Smooth muscle cell (in vitro differentiated cells): Measurements from ENCODE around the gene MTOR. TPM values are rescaled to one million over a fixed set of nuclear protein-coding genes. Genes with fewer than 3 reads are reported as not detected.

Experiments used
- DNase-seq: peaks from one replicate; lab custom pipeline; 2025; ENCODE audit not compliant: unreplicated experiment; lab: John Stamatoyannopoulos, UW
- H2AFZ ChIP-seq: fragments of 200-600 bp; sonication (generic); 2 replicates; pipeline ENCODE4 v1.6.0; 2016; ENCODE audit warnings: antibody characterized with exemption, low read depth, mild to moderate bottlenecking
- H3F3A ChIP-seq: fragments of 200-600 bp; sonication (generic); 2 replicates; pipeline ENCODE4 v1.6.0; 2017; ENCODE audit warnings: antibody characterized with exemption, low read depth
- H3K27ac ChIP-seq: fragments of 200-600 bp; sonication (generic); 2 replicates; pipeline ENCODE4 v1.5.1; 2016; ENCODE audit warnings: low read depth, mild to moderate bottlenecking
- H3K27me3 ChIP-seq: fragments of 200-600 bp; sonication (generic); 2 replicates; pipeline ENCODE4 v1.6.1; 2016; ENCODE audit warnings: low read depth, mild to moderate bottlenecking
- H3K36me3 ChIP-seq: fragments of 200-600 bp; sonication (generic); 2 replicates; pipeline ENCODE4 v1.5.1; 2016; ENCODE audit warnings: low read depth
- H3K4me1 ChIP-seq: fragments of 200-600 bp; sonication (generic); 2 replicates; pipeline ENCODE4 v1.5.1; 2016; ENCODE audit warnings: low read depth
- H3K4me2 ChIP-seq: fragments of 200-600 bp; sonication (generic); 2 replicates; pipeline ENCODE4 v1.6.0; 2016; ENCODE audit warnings: mild to moderate bottlenecking
- H3K4me3 ChIP-seq: fragments of 200-600 bp; sonication (generic); 2 replicates; pipeline ENCODE4 v1.5.1; 2016; ENCODE audit warnings: mild to moderate bottlenecking
- H3K79me2 ChIP-seq: fragments of 200-600 bp; sonication (generic); 2 replicates; pipeline ENCODE4 v1.6.0; 2016; ENCODE audit warnings: low read depth, mild to moderate bottlenecking
- H3K9ac ChIP-seq: fragments of 200-600 bp; sonication (generic); 2 replicates; pipeline ENCODE4 v1.6.0; 2016; ENCODE audit warnings: low read depth
- H3K9me3 ChIP-seq: fragments of 200-600 bp; sonication (generic); replicated peaks from 2 replicates; pipeline ENCODE4 v1.5.1; 2016; ENCODE audit warnings: low read depth
- H4K20me1 ChIP-seq: fragments of 200-600 bp; sonication (generic); 2 replicates; pipeline ENCODE4 v1.6.0; 2016; ENCODE audit warnings: low read depth
- WGBS: methylation state at CpG from one replicate; pipeline ENCODE4 v1.1.7; 2016; ENCODE audit warnings: low lambda C conversion rate; 5-methylcytosine and 5-hydroxymethylcytosine counted together
- polyA plus RNA-seq: library from polyadenylated mRNA; unstranded; fragments of >200 nt; fragmentation: Nextera tagmentation; extraction: Ambion mirVana; gene quantifications from 2 replicates; pipeline ENCODE4 v1.2.1, GENCODE V29; 2016
- total RNA-seq: library from RNA; depleted of rRNA; stranded (reverse); fragments of >200 nt; gene quantifications from 2 replicates; pipeline ENCODE4 v1.2.3, GENCODE V29; 2014
- TF ChIP-seq, protein P1 (sequence below): fragments of 200-600 bp; sonication (generic); IDR thresholded peaks from 2 replicates; pipeline ENCODE4 v1.5.1; 2017; ENCODE audit warnings: borderline replicate concordance, mild to moderate bottlenecking, antibody characterized with exemption; ENCODE audit not compliant: insufficient read depth, poor library complexity, severe bottlenecking

Gene MTOR
- total and polyA plus RNA-seq, 2 experiments from 2014 or later, result 11.2 to 26.8 TPM

GRCh38 chr1:11245248-11245647, 17.1 kb downstream of the MTOR start:
- no peak overlapping the region for H3K27ac ChIP-seq
- no peaks in the 10 kb centered on the region for H3K27me3 ChIP-seq
- WGBS, result 93% methylated on average over 3 of the region's 3 CpGs
- no peak overlapping the region for H3K4me3 ChIP-seq
- no peak overlapping the region for H3K4me2 ChIP-seq
- TF ChIP-seq, protein P1, sequence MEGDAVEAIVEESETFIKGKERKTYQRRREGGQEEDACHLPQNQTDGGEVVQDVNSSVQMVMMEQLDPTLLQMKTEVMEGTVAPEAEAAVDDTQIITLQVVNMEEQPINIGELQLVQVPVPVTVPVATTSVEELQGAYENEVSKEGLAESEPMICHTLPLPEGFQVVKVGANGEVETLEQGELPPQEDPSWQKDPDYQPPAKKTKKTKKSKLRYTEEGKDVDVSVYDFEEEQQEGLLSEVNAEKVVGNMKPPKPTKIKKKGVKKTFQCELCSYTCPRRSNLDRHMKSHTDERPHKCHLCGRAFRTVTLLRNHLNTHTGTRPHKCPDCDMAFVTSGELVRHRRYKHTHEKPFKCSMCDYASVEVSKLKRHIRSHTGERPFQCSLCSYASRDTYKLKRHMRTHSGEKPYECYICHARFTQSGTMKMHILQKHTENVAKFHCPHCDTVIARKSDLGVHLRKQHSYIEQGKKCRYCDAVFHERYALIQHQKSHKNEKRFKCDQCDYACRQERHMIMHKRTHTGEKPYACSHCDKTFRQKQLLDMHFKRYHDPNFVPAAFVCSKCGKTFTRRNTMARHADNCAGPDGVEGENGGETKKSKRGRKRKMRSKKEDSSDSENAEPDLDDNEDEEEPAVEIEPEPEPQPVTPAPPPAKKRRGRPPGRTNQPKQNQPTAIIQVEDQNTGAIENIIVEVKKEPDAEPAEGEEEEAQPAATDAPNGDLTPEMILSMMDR, result no peak
- H3K36me3 ChIP-seq, result peaks cover 13% of the 10 kb centered on the region
- no peak for DNase-seq
- peaks cover 3% of the 10 kb centered on the region for H4K20me1 ChIP-seq
- no peak overlapping the region for H2AFZ ChIP-seq
- H3K9ac ChIP-seq, result no peak overlapping the region
- H3K9me3 ChIP-seq, result no peaks in the 10 kb centered on the region
- no peaks in the 10 kb centered on the region for H3K4me1 ChIP-seq
- H3K79me2 ChIP-seq, result no peaks in the 10 kb centered on the region
- H3F3A ChIP-seq, result no peaks in the 10 kb centered on the region

GRCh38 chr1:11238311-11238710, 24.0 kb downstream of the MTOR start:
- H3K79me2 ChIP-seq, result no peaks in the 10 kb centered on the region
- no peak overlapping the region for H2AFZ ChIP-seq
- no peaks in the 10 kb centered on the region for H3F3A ChIP-seq
- no peak overlapping the region for H3K4me2 ChIP-seq
- H3K36me3 ChIP-seq, result peaks cover 18% of the 10 kb centered on the region
- H4K20me1 ChIP-seq, result peaks cover 3% of the 10 kb centered on the region
- no peaks in the 10 kb centered on the region for H3K9me3 ChIP-seq
- no peak overlapping the region for H3K9ac ChIP-seq
- no peak overlapping the region for H3K27ac ChIP-seq
- 95% methylated on average over 7 of the region's 7 CpGs for WGBS
- H3K4me3 ChIP-seq, result no peak overlapping the region
- TF ChIP-seq, protein P1, result no peak
- H3K27me3 ChIP-seq, result no peaks in the 10 kb centered on the region
- H3K4me1 ChIP-seq, result no peaks in the 10 kb centered on the region
- no peak for DNase-seq

DNA sequence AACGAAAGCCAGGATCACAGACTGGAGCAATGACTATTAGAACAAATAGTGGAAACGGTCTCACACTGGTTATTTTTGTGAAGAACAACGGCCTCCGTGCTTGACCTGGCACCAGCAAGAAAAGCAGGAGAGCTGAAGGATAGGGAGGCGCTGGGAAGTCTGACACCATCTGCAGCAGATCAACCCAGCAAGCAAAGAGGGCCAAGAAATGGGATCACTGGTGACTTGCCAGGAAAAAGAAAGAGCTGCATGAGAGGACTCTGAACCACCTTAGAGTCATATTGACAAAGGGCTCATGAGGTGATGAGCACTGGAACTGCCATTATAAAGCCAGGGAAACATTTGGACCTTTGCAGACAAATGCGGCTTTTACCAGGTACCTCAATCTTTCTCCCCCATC, 25.0 kb downstream of the MTOR start:
- Histone ChIP-seq H3F3A (no peaks in the 10 kb centered on the region), H3K36me3 (peaks cover 18% of the 10 kb centered on the region), H3K27me3 (no peaks in the 10 kb centered on the region), H4K20me1 (peaks cover 3% of the 10 kb centered on the region), H3K9me3 (no peaks in the 10 kb centered on the region), H3K27ac (no peak overlapping the region), H2AFZ (no peak overlapping the region), H3K4me2 (no peak overlapping the region), H3K9ac (no peak overlapping the region), H3K4me1 (no peaks in the 10 kb centered on the region), H3K4me3 (no peak overlapping the region), H3K79me2 (no peaks in the 10 kb centered on the region)
- 98% methylated on average over 6 of the region's 6 CpGs for WGBS
- no peak for DNase-seq
- TF ChIP-seq, protein P1, result no peak

GRCh38 chr1:11233208-11233607, 29.1 kb downstream of the MTOR start:
- peaks cover 18% of the 10 kb centered on the region for H3K36me3 ChIP-seq
- H4K20me1 ChIP-seq, result no peaks in the 10 kb centered on the region
- no peaks in the 10 kb centered on the region for H3F3A ChIP-seq
- H3K27me3 ChIP-seq, result no peaks in the 10 kb centered on the region
- no peaks in the 10 kb centered on the region for H3K4me1 ChIP-seq
- WGBS, result 97% methylated on average over 2 of the region's 2 CpGs
- H3K9me3 ChIP-seq, result no peaks in the 10 kb centered on the region
- no peak overlapping the region for H3K4me3 ChIP-seq
- DNase-seq, result no peak
- H3K27ac ChIP-seq, result no peak overlapping the region
- no peak overlapping the region for H3K4me2 ChIP-seq
- no peak overlapping the region for H2AFZ ChIP-seq
- no peak overlapping the region for H3K9ac ChIP-seq
- TF ChIP-seq, protein P1, result no peak
- no peaks in the 10 kb centered on the region for H3K79me2 ChIP-seq
